Stimulated activated CD4-positive, alpha-beta T cell treated with anti-CD3 and anti-CD28 coated beads, Interleukin-4, amount 100 ng/mL, for 1 hour (primary cell): Measurements from ENCODE around the gene PPP3R1.

Experiments
- DNase-seq: peaks from one replicate; pipeline ENCODE4 v3.0.0-alpha.2; 2020

The PPP3R1 gene

GRCh38 chr2:68135448-68136320 lies 116.6 kb downstream of the PPP3R1 start:
- DNase-seq: no peak

GRCh38 chr2:68134554-68134953 lies 117.8 kb downstream of the PPP3R1 start:
- no peak for DNase-seq

GRCh38 chr2:68134120-68134519 lies 118.2 kb downstream of the PPP3R1 start:
- DNase-seq: no peak
